ENCODE measurements around the gene NDUFAF3. TPM values are rescaled to one million over a fixed set of nuclear protein-coding genes. Genes with fewer than 3 reads are reported as not detected.
A peak's percentile ranks its signal among the peaks of the same experiment; 100 is the strongest.

The NDUFAF3 gene
- polyA plus RNA-seq, 3 donors, result 42.1 to 93.4 (median 88.8) TPM

- H3K4me3 ChIP-seq (replicated peaks in 1 of 3; ENCODE audit: low read depth in 2 of 3, low read length in 3 of 3), result no peak overlapping the region
- H3K27me3 Mint-ChIP-seq (ENCODE audit: low read depth in 3 of 3), result no peaks in the 10 kb centered on the region
- H3K9ac ChIP-seq (ENCODE audit: insufficient read depth, low read length, poor library complexity, severe bottlenecking), result no peak overlapping the region
- TF ChIP-seq CTCF (IDR thresholded peaks at IDR 0.05), result no peak
- no peak overlapping the region for H3K4me2 ChIP-seq (replicated peaks; ENCODE audit: extremely low read depth, low read length, poor library complexity, severe bottlenecking)
- intact Hi-C loops (cut with micrococcal nuclease), result loop anchor here in 1 of 2 donors (5.0 kb wide), 1 partner anchor 65 kb away; no protein-coding TSS in a partner anchor
- H4K20me1 ChIP-seq (ENCODE audit: insufficient read depth, low read length), result no peaks in the 10 kb centered on the region
- peaks cover 60 to 78% of the 10 kb centered on the region in 2 donors for H3K36me3 Mint-ChIP-seq
- H2AFZ ChIP-seq (ENCODE audit: insufficient read depth, low read depth, low read length, poor library complexity, severe bottlenecking), result no peak overlapping the region
- peaks cover 52 to 69% of the 10 kb centered on the region in 2 donors for H3K36me3 ChIP-seq (replicated peaks in 1 of 2; ENCODE audit: control insufficient read depth in 1 of 2, insufficient read depth in 2 of 2, low read length in 2 of 2)
- peaks cover 16% of the 10 kb centered on the region for H3K79me2 ChIP-seq (ENCODE audit: insufficient read depth, low read length)
- H3K4me1 Mint-ChIP-seq, result peaks cover 33% of the 10 kb centered on the region
- no peak overlapping the region for H3K4me3 Mint-ChIP-seq
- peaks cover 26 to 32% of the 10 kb centered on the region in 2 donors for H3K4me1 ChIP-seq (ENCODE audit: control insufficient read depth in 1 of 2, insufficient read depth in 2 of 2, low read length in 2 of 2)
- no peaks in the 10 kb centered on the region for H3K27me3 ChIP-seq (ENCODE audit: control insufficient read depth in 2 of 2, insufficient read depth in 2 of 2, low read length in 2 of 2)
- no peaks in the 10 kb centered on the region for H3K9me3 Mint-ChIP-seq
- DNase-seq, result no peak
- 100% methylated on average over 1 of the region's 6 CpGs for WGBS (ENCODE audit: insufficient coverage)
- no peaks in the 10 kb centered on the region for H3K9me3 ChIP-seq (replicated peaks in 1 of 2; ENCODE audit: control insufficient read depth in 1 of 2, insufficient read depth in 1 of 2, low read length in 2 of 2)
- peak overlapping the region in 3 of 7 donors; percentile 25 to 59 (median 37) for H3K27ac Mint-ChIP-seq
- peak overlapping the region in 1 of 2 donors; percentile 64 for H3K27ac ChIP-seq (ENCODE audit: low read depth in 1 of 2, low read length in 2 of 2)
Measured at GRCh38 chr3:49032646-49033304, 10.9 kb downstream of the NDUFAF3 start.

DNA sequence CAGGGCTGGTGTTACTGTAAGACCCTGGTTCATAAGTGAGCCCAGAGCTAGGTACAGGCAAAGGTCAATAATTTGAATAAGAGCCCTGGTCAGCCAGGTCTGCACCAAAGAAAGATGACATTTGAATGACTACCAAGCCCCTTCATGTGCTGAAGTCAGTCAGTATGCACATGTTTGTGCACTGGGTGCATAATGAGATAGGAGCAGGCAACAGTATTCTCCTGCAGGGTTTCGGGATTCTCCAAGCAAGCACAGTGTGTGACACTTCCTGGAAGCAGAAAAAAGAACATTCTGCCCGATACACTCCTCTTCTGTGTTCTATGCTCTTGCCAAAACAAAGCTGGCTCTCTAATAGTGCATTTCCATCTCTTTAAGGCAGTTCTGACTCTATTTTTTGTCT, 12.7 kb downstream of the NDUFAF3 start:
- Histone ChIP-seq H3K4me2 (replicated peaks; ENCODE audit: extremely low read depth, low read length, poor library complexity, severe bottlenecking) (no peak overlapping the region), H3K4me3 (replicated peaks in 1 of 3; ENCODE audit: low read depth in 2 of 3, low read length in 3 of 3) (no peak overlapping the region), H3K9ac (ENCODE audit: insufficient read depth, low read length, poor library complexity, severe bottlenecking) (no peak overlapping the region), H4K20me1 (ENCODE audit: insufficient read depth, low read length) (no peaks in the 10 kb centered on the region), H3K9me3 (replicated peaks in 1 of 2; ENCODE audit: control insufficient read depth in 1 of 2, insufficient read depth in 1 of 2, low read length in 2 of 2) (no peaks in the 10 kb centered on the region), H3K79me2 (ENCODE audit: insufficient read depth, low read length) (no peaks in the 10 kb centered on the region), H2AFZ (ENCODE audit: insufficient read depth, low read depth, low read length, poor library complexity, severe bottlenecking) (no peak overlapping the region), H3K27me3 (ENCODE audit: control insufficient read depth in 2 of 2, insufficient read depth in 2 of 2, low read length in 2 of 2) (no peaks in the 10 kb centered on the region), H3K36me3 (replicated peaks in 1 of 2; ENCODE audit: control insufficient read depth in 1 of 2, insufficient read depth in 2 of 2, low read length in 2 of 2) (peaks cover 56 to 77% of the 10 kb centered on the region in 2 donors), H3K27ac (ENCODE audit: low read depth in 1 of 2, low read length in 2 of 2) (peak overlapping the region in 1 of 2 donors; percentile 68), H3K4me1 (ENCODE audit: control insufficient read depth in 1 of 2, insufficient read depth in 2 of 2, low read length in 2 of 2) (peaks cover 12 to 14% of the 10 kb centered on the region in 2 donors)
- no peak for DNase-seq
- H3K4me3 Mint-ChIP-seq, result no peak overlapping the region
- intact Hi-C loops (cut with micrococcal nuclease), result loop anchor here in 1 of 2 donors (5.0 kb wide), 1 partner anchor 63 kb away; no protein-coding TSS in a partner anchor
- peaks cover 16% of the 10 kb centered on the region for H3K4me1 Mint-ChIP-seq
- no peaks in the 10 kb centered on the region for H3K9me3 Mint-ChIP-seq
- WGBS (ENCODE audit: insufficient coverage), result 100% methylated on average over 1 of the region's 2 CpGs
- TF ChIP-seq CTCF (IDR thresholded peaks at IDR 0.05), result no peak
- H3K27ac Mint-ChIP-seq, result peak overlapping the region in 6 of 7 donors; percentile 72 to 92 (median 82)
- H3K36me3 Mint-ChIP-seq, result peaks cover 60 to 95% of the 10 kb centered on the region in 2 donors
- no peaks in the 10 kb centered on the region for H3K27me3 Mint-ChIP-seq (ENCODE audit: low read depth in 3 of 3)
